KOPT-K1 (cell line): ENCODE results near the gene DZIP3.

Source experiments
- H3K27ac ChIP-seq: fragments of 200-600 bp; sonication (generic); 2 replicates; pipeline ENCODE4 v1.5.1; 2016; ENCODE audit warnings: antibody characterized with exemption, mild to moderate bottlenecking, low read depth, low read length; ENCODE audit not compliant: poor library complexity, severe bottlenecking
- H3K36me3 ChIP-seq: fragments of 200-600 bp; sonication (generic); 2 replicates; pipeline ENCODE4 v1.5.1; 2017; ENCODE audit warnings: antibody characterized with exemption, mild to moderate bottlenecking, low read length, moderate library complexity; ENCODE audit not compliant: insufficient read depth
- H3K9me3 ChIP-seq: fragments of 200-600 bp; sonication (generic); 2 replicates; pipeline ENCODE4 v1.5.1; 2017; ENCODE audit warnings: antibody characterized with exemption, low read length, mild to moderate bottlenecking; ENCODE audit not compliant: insufficient read depth, poor library complexity, severe bottlenecking

Gene DZIP3, protein sequence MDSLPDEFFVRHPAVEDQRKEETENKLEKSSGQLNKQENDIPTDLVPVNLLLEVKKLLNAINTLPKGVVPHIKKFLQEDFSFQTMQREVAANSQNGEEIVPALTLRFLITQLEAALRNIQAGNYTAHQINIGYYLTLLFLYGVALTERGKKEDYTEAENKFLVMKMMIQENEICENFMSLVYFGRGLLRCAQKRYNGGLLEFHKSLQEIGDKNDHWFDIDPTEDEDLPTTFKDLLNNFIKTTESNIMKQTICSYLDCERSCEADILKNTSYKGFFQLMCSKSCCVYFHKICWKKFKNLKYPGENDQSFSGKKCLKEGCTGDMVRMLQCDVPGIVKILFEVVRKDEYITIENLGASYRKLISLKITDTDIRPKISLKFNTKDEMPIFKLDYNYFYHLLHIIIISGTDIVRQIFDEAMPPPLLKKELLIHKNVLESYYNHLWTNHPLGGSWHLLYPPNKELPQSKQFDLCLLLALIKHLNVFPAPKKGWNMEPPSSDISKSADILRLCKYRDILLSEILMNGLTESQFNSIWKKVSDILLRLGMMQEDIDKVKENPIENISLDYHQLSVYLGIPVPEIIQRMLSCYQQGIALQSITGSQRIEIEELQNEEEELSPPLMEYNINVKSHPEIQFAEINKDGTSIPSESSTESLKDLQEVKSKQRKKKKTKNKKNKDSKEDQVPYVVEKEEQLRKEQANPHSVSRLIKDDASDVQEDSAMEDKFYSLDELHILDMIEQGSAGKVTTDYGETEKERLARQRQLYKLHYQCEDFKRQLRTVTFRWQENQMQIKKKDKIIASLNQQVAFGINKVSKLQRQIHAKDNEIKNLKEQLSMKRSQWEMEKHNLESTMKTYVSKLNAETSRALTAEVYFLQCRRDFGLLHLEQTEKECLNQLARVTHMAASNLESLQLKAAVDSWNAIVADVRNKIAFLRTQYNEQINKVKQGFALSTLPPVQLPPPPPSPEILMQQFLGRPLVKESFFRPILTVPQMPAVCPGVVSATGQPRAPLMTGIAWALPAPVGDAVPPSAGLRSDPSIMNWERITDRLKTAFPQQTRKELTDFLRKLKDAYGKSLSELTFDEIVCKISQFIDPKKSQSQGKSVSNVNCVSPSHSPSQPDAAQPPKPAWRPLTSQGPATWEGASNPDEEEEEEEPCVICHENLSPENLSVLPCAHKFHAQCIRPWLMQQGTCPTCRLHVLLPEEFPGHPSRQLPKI

DNA sequence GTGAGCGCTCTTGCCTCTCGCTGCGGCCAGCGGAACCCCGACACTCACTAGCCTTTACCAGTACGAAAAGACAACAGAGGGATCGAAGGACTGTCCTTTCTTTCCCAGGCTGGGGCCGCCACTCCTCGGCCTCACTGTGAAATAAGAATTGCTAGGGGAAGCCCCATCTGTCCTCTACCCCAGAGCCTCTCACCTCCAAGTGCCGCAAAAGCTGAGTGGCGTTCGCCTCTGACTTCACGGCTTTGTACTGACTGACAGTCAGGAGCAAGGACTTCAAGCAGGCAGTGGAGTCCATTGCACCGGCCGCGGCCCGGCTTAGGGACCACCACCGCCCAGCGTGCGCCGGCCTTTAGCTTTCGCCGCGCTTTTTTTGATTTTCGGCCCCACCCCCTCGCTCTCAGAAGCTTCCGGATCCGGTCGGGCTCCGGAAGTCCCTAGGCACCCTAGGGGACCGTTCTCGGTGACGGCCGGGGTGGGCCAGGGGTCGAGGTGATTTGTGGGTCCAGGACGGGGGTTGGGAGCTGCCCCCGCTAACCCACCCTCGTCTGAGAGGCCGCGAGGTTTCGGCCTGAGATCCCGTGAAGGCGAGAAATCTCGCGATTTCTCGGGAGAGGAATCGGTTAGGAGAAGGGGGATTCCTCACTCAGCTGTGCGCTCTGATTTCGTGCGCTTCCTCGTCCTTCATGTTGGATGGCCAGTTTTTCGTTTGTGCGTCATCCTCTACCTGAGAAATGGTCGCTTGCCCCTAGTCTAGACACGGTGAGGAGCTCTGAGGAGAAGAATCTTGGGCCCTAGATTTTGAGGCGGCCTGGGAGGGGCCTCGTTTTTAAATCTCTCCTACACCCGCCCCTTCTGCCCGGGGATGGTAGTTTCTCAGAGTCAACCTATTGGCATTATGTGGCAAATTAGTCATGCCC is at the start of gene DZIP3, which contains the start of gene CIP2A:
TSS of gene DZIP3 (plus strand) at position 642 of the 917 bp plus-strand sequence. CDS start 15,685 bp downstream, outside the sequence.
TSS of gene CIP2A (minus strand) at position 358 of the 917 bp plus-strand sequence. CDS start at position 295, 63 bp downstream.
- Histone ChIP-seq H3K36me3 (peaks cover 28% of the 10 kb centered on the region), H3K9me3 (no peaks in the 10 kb centered on the region), H3K27ac (peak within 1 kb of the TSS; percentile 85)

DNA sequence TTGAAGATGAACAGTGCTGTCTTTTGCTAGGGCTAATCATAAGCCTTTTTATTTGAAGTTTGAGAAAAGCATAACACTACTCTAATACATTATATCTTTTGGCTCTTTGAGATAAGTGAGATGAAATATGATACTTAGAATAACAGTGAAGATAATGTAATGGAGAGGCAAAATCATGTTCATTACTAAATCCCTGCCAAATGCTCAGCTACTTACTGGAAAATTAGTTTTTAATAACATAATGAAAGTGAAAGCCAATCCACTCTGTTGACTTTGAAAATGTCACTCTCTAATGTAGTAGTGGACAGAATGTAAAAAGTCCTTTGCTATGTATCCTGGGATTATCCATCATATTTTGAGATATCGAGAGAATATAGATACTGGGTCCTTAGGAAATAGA is 43.3 kb upstream of the DZIP3 start:
- Histone ChIP-seq H3K9me3 (no peaks in the 10 kb centered on the region), H3K36me3 (peaks cover 91% of the 10 kb centered on the region), H3K27ac (no peak overlapping the region)

DNA sequence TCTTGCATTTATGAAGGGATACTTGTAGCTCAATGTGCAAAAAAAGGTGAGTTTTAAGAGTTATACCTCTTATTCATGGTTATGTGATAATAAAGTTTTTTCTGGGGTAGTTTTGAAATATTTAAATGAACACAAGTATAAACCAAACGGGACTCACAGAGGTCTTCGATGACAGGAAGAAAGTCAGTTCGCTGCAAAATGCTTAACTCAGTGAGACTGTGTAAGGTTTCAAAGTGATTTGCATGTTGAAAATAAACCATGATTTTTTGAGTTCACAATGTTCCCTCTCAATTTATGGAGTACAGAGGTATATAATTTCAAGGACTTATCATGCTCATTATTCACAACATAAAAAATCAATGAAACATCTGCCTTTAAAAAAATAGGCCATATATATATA is 42.8 kb upstream of the DZIP3 start:
- peaks cover 95% of the 10 kb centered on the region for H3K36me3 ChIP-seq
- no peak overlapping the region for H3K27ac ChIP-seq
- H3K9me3 ChIP-seq: no peaks in the 10 kb centered on the region

DNA sequence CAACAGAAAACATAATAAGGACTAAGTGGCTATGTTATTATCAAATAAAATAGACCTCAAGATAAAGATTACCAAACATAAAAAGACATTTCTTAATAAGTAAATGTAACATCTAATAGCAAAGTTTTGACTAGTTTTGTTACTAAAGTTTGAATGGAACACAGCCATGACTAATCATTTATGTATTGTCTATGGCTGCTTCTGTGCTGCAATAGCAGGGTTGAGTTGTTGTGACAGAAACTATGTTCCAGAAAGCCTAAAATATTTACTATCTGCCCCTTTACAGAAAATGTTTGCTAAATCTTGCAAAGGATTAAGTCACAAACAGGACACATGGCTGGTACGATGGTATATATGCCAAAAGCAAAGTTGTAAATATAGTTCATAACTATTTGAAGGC is 41.2 kb upstream of the DZIP3 start:
- Histone ChIP-seq H3K27ac (no peak overlapping the region), H3K9me3 (no peaks in the 10 kb centered on the region), H3K36me3 (peaks cover 100% of the 10 kb centered on the region)

DNA sequence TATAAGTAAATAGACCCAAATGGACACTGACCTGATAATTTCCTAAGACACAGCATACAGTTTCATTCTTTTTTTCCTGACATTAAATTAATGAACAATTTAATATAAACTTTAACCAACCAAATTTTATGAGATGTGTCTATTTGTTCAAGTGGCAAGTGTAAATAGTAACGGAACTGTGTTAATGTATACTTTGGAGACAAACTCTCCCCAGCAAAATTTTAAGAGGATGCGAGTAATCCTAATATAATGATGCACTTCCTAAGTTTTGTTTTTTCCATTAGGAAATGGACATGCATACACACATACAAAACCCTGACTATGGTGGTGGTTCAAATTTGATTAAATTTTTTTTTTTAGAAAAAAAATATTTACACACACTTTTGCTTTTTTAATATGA is 40.6 kb upstream of the DZIP3 start:
- Histone ChIP-seq H3K27ac (no peak overlapping the region), H3K36me3 (peaks cover 100% of the 10 kb centered on the region), H3K9me3 (no peaks in the 10 kb centered on the region)

DNA sequence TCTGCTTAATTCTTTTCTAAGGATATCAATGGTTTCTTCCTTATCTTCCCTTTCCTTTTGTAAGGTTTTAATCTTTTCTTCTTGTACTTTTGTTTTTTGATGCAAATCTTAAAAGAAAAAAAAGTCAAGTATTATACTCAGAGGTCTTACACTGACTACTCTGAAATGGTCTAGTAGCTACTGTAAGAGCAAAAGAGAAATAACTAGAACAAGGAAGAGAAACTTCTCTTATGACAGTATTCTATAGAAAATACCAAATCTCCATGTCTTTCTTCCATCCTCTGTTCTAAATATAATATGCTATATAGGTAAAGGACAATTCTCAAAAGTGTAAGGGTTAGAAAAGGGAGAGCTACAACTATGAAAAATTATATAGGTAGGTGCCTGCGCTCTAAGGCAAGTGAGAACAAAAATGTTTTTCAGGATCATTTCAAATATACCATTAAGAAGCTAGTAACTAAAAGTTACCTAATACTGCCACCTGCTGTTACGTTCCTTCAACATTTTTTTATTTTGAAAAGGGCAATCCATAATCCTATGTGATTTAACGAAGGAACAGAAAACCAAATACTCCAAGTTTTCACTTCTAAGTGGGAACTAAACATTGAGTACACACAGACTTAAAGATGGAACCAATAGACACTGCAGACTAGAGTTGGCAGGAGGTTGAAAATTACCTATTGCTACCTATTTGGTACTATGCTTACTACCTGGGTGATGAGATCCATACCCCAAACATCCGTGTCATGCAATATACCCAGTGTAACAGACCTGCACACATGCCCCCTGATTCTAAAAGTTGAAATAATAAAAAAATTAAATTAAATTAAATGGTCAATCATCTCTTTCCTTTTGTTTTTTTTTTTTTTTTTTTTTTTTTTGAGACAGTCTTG is 37.0 kb upstream of the DZIP3 start:
- H3K36me3 ChIP-seq: peaks cover 100% of the 10 kb centered on the region
- H3K27ac ChIP-seq: no peak overlapping the region
- H3K9me3 ChIP-seq: no peaks in the 10 kb centered on the region

DNA sequence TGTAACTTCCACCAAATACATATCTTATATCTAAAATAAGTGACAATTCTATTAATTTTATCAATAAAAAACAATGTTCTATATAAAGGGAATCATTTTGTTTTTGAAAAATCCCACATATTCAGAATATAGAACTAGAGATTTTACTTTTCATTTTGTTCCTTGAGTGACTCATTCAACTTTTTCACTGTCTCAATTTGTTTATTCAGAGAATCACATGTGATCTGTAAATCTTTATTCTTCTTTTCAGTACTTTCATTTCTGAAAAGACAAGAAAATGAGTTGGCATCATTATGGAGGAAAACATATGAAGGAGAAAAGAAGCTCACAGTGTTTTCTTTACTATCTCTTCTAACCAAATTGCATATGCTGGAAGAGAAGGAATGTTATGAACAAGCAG is 35.3 kb upstream of the DZIP3 start:
- Histone ChIP-seq H3K9me3 (no peaks in the 10 kb centered on the region), H3K36me3 (peaks cover 100% of the 10 kb centered on the region), H3K27ac (no peak overlapping the region)

DNA sequence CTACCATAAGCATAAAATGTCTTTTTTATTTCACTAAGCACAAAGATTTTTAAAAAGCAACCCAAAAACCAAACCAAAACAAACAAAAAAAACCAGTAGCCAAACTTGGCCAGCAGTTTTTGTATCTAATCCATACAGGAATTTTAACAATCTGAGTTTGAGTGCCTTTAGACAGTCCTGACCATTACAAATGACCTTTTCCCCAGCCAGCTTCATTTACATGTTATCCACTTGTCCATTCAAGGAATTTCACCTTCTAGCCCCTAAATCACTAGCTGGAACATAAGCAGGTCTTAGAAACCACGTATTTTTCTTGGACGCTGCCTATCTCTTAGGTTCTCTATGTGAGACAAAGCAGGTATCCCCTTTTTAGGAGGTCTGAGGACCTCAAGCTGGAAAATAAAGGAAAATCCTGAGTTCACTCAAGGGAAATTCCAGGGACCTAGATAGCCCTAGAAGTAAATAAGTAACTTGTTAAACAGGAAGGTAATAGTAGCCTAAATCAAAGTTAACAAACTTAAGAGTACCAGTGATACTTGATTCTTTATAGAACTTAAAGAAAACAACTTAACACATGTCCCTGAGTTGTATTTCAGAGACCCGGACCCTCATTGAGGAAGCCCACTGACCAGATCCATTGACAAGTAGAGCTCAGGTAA is 34.5 kb upstream of the DZIP3 start:
- Histone ChIP-seq H3K36me3 (peaks cover 100% of the 10 kb centered on the region), H3K27ac (no peak overlapping the region), H3K9me3 (no peaks in the 10 kb centered on the region)

DNA sequence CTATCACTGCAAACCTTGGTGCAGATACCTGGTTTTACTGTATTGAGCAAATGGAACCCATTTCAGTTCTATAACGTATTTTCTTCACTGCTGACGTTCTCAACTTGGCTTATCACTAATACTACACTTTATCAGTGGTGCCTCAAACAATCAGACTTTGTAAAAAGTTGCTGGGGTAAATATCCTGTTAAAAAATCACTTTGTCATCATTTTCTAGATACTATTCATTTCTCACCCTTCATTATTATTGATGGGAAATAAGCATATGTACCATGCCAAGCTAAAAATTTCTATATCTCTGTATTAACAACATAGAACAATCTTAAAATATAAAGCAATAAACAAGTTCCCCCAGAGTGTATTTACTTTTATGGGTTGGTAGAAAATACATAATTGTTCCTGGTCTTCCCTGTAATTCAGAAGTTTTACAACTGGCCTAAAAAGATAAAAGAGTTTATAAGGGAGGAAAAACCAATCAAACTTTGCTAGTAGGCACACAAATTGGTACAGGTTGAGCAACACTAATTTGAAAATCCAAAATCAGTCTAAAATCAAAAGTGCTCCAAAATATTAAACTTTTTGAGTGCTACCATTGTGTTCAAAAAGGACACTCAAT is 33.4 kb upstream of the DZIP3 start:
- Histone ChIP-seq H3K36me3 (peaks cover 100% of the 10 kb centered on the region), H3K9me3 (no peaks in the 10 kb centered on the region), H3K27ac (no peak overlapping the region)

DNA sequence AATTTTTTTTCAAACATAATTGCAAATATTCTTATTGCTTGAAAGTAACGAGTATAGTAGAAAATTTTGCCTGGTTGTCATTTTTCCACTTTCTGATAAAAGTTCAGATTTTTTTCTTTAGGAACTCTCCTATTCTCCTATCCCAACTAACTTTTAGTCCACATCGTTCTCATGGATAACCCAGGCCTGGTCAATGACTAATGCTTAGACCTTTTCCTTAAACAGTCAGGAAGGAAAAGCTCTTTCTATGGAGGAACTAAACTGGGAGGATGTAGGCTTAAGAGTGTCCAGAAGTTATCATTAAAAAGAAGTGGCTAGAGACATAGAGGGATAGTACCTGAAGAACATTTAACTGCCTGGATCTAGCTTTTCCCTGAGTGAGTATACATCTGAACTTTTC is 27.0 kb upstream of the DZIP3 start:
- Histone ChIP-seq H3K27ac (no peak overlapping the region), H3K9me3 (no peaks in the 10 kb centered on the region), H3K36me3 (peaks cover 99% of the 10 kb centered on the region)

DNA sequence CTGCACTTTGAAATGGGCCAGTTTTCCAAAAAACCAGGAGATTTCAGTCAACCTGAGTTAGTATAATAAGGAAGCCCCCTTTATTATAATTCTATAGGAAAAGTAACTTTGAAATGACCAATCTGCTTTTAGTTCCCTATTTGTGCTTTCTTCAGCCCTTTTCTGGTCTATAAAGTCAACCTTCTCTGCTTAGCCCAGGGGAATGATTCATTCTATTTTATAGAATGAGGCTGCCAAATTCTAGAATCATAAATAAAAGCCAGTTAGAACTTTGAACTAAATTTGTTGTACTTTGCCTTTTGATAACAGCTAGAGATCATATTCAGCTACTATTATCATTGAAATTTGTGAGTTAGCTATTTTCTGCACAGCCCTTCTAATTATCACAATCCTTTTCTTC is 25.0 kb upstream of the DZIP3 start:
- Histone ChIP-seq H3K36me3 (peaks cover 99% of the 10 kb centered on the region), H3K9me3 (no peaks in the 10 kb centered on the region), H3K27ac (no peak overlapping the region)

DNA sequence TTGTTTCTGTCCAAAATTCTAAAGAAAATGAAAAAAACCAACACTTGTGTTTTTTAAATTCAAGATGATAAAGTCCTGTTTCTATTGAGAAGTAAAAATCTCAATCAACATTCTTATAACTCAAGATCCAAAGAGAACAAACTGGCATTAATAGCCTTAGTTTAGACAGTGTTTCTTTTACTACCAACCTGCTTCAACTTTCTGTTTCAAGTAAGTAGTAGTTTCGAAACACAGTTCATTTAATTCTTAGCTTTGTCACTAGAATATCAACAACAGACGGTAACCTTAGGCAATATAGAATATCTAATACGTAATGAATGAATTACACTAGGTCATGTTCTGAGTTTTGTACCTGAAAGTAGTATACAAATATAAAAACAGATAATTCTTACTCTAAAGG is 24.0 kb upstream of the DZIP3 start:
- Histone ChIP-seq H3K27ac (no peak overlapping the region), H3K36me3 (peaks cover 93% of the 10 kb centered on the region)

DNA sequence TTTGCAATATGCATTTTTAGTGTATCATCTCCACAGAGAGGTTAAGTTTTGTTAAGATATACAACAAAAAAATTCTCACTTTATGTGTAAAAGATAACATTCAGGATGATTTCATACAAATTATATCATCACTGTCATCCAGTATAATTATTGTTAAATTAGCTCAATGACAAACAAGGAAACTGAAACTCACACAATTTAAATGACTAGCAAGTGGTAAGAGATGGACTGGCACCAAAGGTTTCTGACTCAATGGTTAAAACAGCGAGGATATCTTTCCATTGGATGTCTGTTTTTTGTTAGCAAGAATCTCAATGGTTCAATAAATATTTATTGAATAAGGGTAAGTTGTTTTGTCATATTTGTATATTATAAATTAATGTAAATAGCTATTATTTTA is 22.9 kb upstream of the DZIP3 start:
- peaks cover 93% of the 10 kb centered on the region for H3K36me3 ChIP-seq
- no peak overlapping the region for H3K27ac ChIP-seq
- H3K9me3 ChIP-seq: no peaks in the 10 kb centered on the region

More for the DNA sequence above, 24.0 kb upstream of the DZIP3 start:
- no peaks in the 10 kb centered on the region for H3K9me3 ChIP-seq
